ENCODE data around the gene KRT9.

KRT9 gene

GRCh38 chr17:41520821-41521521 lies 50.9 kb downstream of the KRT9 start:
- no peak for DNase-seq
- intact Hi-C loops (cut with DNase I): no loop called here

GRCh38 chr17:41519501-41520224 lies 52.2 kb downstream of the KRT9 start:
- DNase-seq: no peak
- intact Hi-C loops (cut with DNase I): no loop called here

- no peak for DNase-seq
- intact Hi-C loops (cut with DNase I): no loop called here
Measured at GRCh38 chr17:41518789-41519449, 52.9 kb downstream of the KRT9 start, which contains the start of gene KRT15. TSS of gene KRT15 (minus strand) at chr17:41518890. CDS start at chr17:41518827, 63 bp downstream.

GRCh38 chr17:41518031-41518430 lies 53.8 kb downstream of the KRT9 start:
- intact Hi-C loops (cut with DNase I): no loop called here
- no peak for DNase-seq

GRCh38 chr17:41516830-41517283 lies 55.0 kb downstream of the KRT9 start:
- no peak for DNase-seq
- intact Hi-C loops (cut with DNase I): no loop called here

GRCh38 chr17:41516147-41516829 lies 55.6 kb downstream of the KRT9 start:
- intact Hi-C loops (cut with DNase I): no loop called here
- no peak for DNase-seq
